ENCODE measurements around the gene LSM5.
A peak's percentile ranks its signal among the peaks of the same experiment; 100 is the strongest.
"Not testable (repeated sequence)": the region's sequence is repeated elsewhere in the genome, so short reads cannot be mapped to it uniquely, and the experiment has no call there.

The LSM5 gene

GRCh38 chr7:32477649-32477980, 12.6 kb downstream of the LSM5 start:
- no peak overlapping the region for H3K27ac ChIP-seq (ENCODE audit: low read length)
- H3K9ac ChIP-seq (ENCODE audit: low read length) = no peak overlapping the region
- H3K36me3 ChIP-seq (ENCODE audit: control insufficient read depth, low read depth, low read length) = no peaks in the 10 kb centered on the region
- H3K27me3 ChIP-seq (ENCODE audit: control insufficient read depth, insufficient read depth, low read length) = no peaks in the 10 kb centered on the region
- H3K4me3 ChIP-seq (ENCODE audit: low read length) = no peak overlapping the region
- no peaks in the 10 kb centered on the region for H3K9me3 ChIP-seq (ENCODE audit: control insufficient read depth, low read depth, low read length)
- H3K4me1 ChIP-seq (ENCODE audit: control insufficient read depth, low read depth, low read length) = no peaks in the 10 kb centered on the region

GRCh38 chr7:32476816-32477648, 13.1 kb downstream of the LSM5 start:
- H3K4me1 ChIP-seq (ENCODE audit: control insufficient read depth, low read depth, low read length) = no peaks in the 10 kb centered on the region
- no peak overlapping the region for H3K4me3 ChIP-seq (ENCODE audit: low read length)
- H3K27ac ChIP-seq (ENCODE audit: low read length) = no peak overlapping the region
- no peaks in the 10 kb centered on the region for H3K36me3 ChIP-seq (ENCODE audit: control insufficient read depth, low read depth, low read length)
- no peaks in the 10 kb centered on the region for H3K27me3 ChIP-seq (ENCODE audit: control insufficient read depth, insufficient read depth, low read length)
- H3K9ac ChIP-seq (ENCODE audit: low read length) = no peak overlapping the region
- H3K9me3 ChIP-seq (ENCODE audit: control insufficient read depth, low read depth, low read length) = no peaks in the 10 kb centered on the region

GRCh38 chr7:32474008-32474407, 16.2 kb downstream of the LSM5 start:
- Histone ChIP-seq H3K27me3 (ENCODE audit: control insufficient read depth, insufficient read depth, low read length) (no peaks in the 10 kb centered on the region), H3K4me1 (ENCODE audit: control insufficient read depth, low read depth, low read length) (no peaks in the 10 kb centered on the region)

GRCh38 chr7:32472015-32472414, 18.2 kb downstream of the LSM5 start:
- Histone ChIP-seq H3K27ac (ENCODE audit: low read length) (no peak overlapping the region), H3K9me3 (ENCODE audit: control insufficient read depth, low read depth, low read length) (no peaks in the 10 kb centered on the region), H3K4me3 (ENCODE audit: low read length) (no peak overlapping the region), H3K9ac (ENCODE audit: low read length) (no peak overlapping the region), H3K36me3 (ENCODE audit: control insufficient read depth, low read depth, low read length) (no peaks in the 10 kb centered on the region), H3K4me1 (ENCODE audit: control insufficient read depth, low read depth, low read length) (no peaks in the 10 kb centered on the region), H3K27me3 (ENCODE audit: control insufficient read depth, insufficient read depth, low read length) (no peaks in the 10 kb centered on the region)

More at GRCh38 chr7:32474008-32474407, 16.2 kb downstream of the LSM5 start:
- no peaks in the 10 kb centered on the region for H3K36me3 ChIP-seq (ENCODE audit: control insufficient read depth, low read depth, low read length)
- no peak overlapping the region for H3K27ac ChIP-seq (ENCODE audit: low read length)
- H3K9me3 ChIP-seq (ENCODE audit: control insufficient read depth, low read depth, low read length) = no peaks in the 10 kb centered on the region
- H3K9ac ChIP-seq (ENCODE audit: low read length) = no peak overlapping the region
- no peak overlapping the region for H3K4me3 ChIP-seq (ENCODE audit: low read length)

GRCh38 chr7:32470871-32471270, 19.3 kb downstream of the LSM5 start:
- Histone ChIP-seq H3K4me3 (ENCODE audit: low read length) (no peak overlapping the region), H3K27ac (ENCODE audit: low read length) (no peak overlapping the region), H3K36me3 (ENCODE audit: control insufficient read depth, low read depth, low read length) (no peaks in the 10 kb centered on the region), H3K9ac (ENCODE audit: low read length) (no peak overlapping the region), H3K4me1 (ENCODE audit: control insufficient read depth, low read depth, low read length) (no peaks in the 10 kb centered on the region), H3K9me3 (ENCODE audit: control insufficient read depth, low read depth, low read length) (no peaks in the 10 kb centered on the region), H3K27me3 (ENCODE audit: control insufficient read depth, insufficient read depth, low read length) (no peaks in the 10 kb centered on the region)

GRCh38 chr7:32470004-32470403, 20.2 kb downstream of the LSM5 start:
- not testable (repeated sequence) for H3K27me3 ChIP-seq (ENCODE audit: control insufficient read depth, insufficient read depth, low read length); H3K9me3 ChIP-seq (ENCODE audit: control insufficient read depth, low read depth, low read length); H3K36me3 ChIP-seq (ENCODE audit: control insufficient read depth, low read depth, low read length); H3K9ac ChIP-seq (ENCODE audit: low read length); H3K27ac ChIP-seq (ENCODE audit: low read length); H3K4me1 ChIP-seq (ENCODE audit: control insufficient read depth, low read depth, low read length); H3K4me3 ChIP-seq (ENCODE audit: low read length)

- not testable (repeated sequence) for H3K27ac ChIP-seq (ENCODE audit: low read length); H3K36me3 ChIP-seq (ENCODE audit: control insufficient read depth, low read depth, low read length); H3K27me3 ChIP-seq (ENCODE audit: control insufficient read depth, insufficient read depth, low read length); H3K4me1 ChIP-seq (ENCODE audit: control insufficient read depth, low read depth, low read length); H3K9me3 ChIP-seq (ENCODE audit: control insufficient read depth, low read depth, low read length); H3K4me3 ChIP-seq (ENCODE audit: low read length)
- H3K9ac ChIP-seq (ENCODE audit: low read length) = peak overlapping the region; percentile 22
Measured at GRCh38 chr7:32464641-32465416, 25.4 kb downstream of the LSM5 start.

GRCh38 chr7:32462977-32463376, 27.2 kb downstream of the LSM5 start:
- no peaks in the 10 kb centered on the region for H3K9me3 ChIP-seq (ENCODE audit: control insufficient read depth, low read depth, low read length)
- H3K4me3 ChIP-seq (ENCODE audit: low read length) = no peak overlapping the region
- no peak overlapping the region for H3K27ac ChIP-seq (ENCODE audit: low read length)
- no peaks in the 10 kb centered on the region for H3K4me1 ChIP-seq (ENCODE audit: control insufficient read depth, low read depth, low read length)
- H3K9ac ChIP-seq (ENCODE audit: low read length) = no peak overlapping the region
- H3K36me3 ChIP-seq (ENCODE audit: control insufficient read depth, low read depth, low read length) = no peaks in the 10 kb centered on the region
- H3K27me3 ChIP-seq (ENCODE audit: control insufficient read depth, insufficient read depth, low read length) = no peaks in the 10 kb centered on the region

GRCh38 chr7:32462451-32462850, 27.7 kb downstream of the LSM5 start:
- H3K36me3 ChIP-seq (ENCODE audit: control insufficient read depth, low read depth, low read length) = no peaks in the 10 kb centered on the region
- H3K9ac ChIP-seq (ENCODE audit: low read length) = no peak overlapping the region
- no peaks in the 10 kb centered on the region for H3K4me1 ChIP-seq (ENCODE audit: control insufficient read depth, low read depth, low read length)
- H3K27me3 ChIP-seq (ENCODE audit: control insufficient read depth, insufficient read depth, low read length) = no peaks in the 10 kb centered on the region
- no peak overlapping the region for H3K27ac ChIP-seq (ENCODE audit: low read length)
- no peaks in the 10 kb centered on the region for H3K9me3 ChIP-seq (ENCODE audit: control insufficient read depth, low read depth, low read length)
- H3K4me3 ChIP-seq (ENCODE audit: low read length) = no peak overlapping the region

GRCh38 chr7:32461484-32461883, 28.7 kb downstream of the LSM5 start:
- no peak overlapping the region for H3K27ac ChIP-seq (ENCODE audit: low read length)

GRCh38 chr7:32459788-32460187, 30.4 kb downstream of the LSM5 start:
- no peak overlapping the region for H3K9ac ChIP-seq (ENCODE audit: low read length)
- no peaks in the 10 kb centered on the region for H3K4me1 ChIP-seq (ENCODE audit: control insufficient read depth, low read depth, low read length)
- H3K27ac ChIP-seq (ENCODE audit: low read length) = no peak overlapping the region
- H3K9me3 ChIP-seq (ENCODE audit: control insufficient read depth, low read depth, low read length) = no peaks in the 10 kb centered on the region
- no peak overlapping the region for H3K4me3 ChIP-seq (ENCODE audit: low read length)
- no peaks in the 10 kb centered on the region for H3K27me3 ChIP-seq (ENCODE audit: control insufficient read depth, insufficient read depth, low read length)
- H3K36me3 ChIP-seq (ENCODE audit: control insufficient read depth, low read depth, low read length) = no peaks in the 10 kb centered on the region

More at GRCh38 chr7:32461484-32461883, 28.7 kb downstream of the LSM5 start:
- Histone ChIP-seq H3K9ac (ENCODE audit: low read length) (no peak overlapping the region), H3K9me3 (ENCODE audit: control insufficient read depth, low read depth, low read length) (no peaks in the 10 kb centered on the region), H3K36me3 (ENCODE audit: control insufficient read depth, low read depth, low read length) (no peaks in the 10 kb centered on the region), H3K4me3 (ENCODE audit: low read length) (no peak overlapping the region), H3K27me3 (ENCODE audit: control insufficient read depth, insufficient read depth, low read length) (no peaks in the 10 kb centered on the region), H3K4me1 (ENCODE audit: control insufficient read depth, low read depth, low read length) (no peaks in the 10 kb centered on the region)

- Histone ChIP-seq H3K27ac (ENCODE audit: low read length) (no peak overlapping the region), H3K36me3 (ENCODE audit: control insufficient read depth, low read depth, low read length) (no peaks in the 10 kb centered on the region), H3K4me3 (ENCODE audit: low read length) (no peak overlapping the region), H3K4me1 (ENCODE audit: control insufficient read depth, low read depth, low read length) (no peaks in the 10 kb centered on the region), H3K9ac (ENCODE audit: low read length) (no peak overlapping the region), H3K9me3 (ENCODE audit: control insufficient read depth, low read depth, low read length) (no peaks in the 10 kb centered on the region), H3K27me3 (ENCODE audit: control insufficient read depth, insufficient read depth, low read length) (no peaks in the 10 kb centered on the region)
Measured at GRCh38 chr7:32458025-32458424, 32.2 kb downstream of the LSM5 start.

Data from iPS-18a (cell line).